HEK293T (cell line): ENCODE results near the gene LRRC28.

ENCODE experiments used
- ARNT ChIP-seq: fragments of 450-650 bp; IDR thresholded peaks from 2 replicates; pipeline ENCODE4 v1.6.1; 2017; ENCODE audit warnings: mild to moderate bottlenecking
- BHLHE40 ChIP-seq: fragments of 450-650 bp; IDR thresholded peaks from 2 replicates; pipeline ENCODE4 v1.6.1; 2016; ENCODE audit warnings: mild to moderate bottlenecking, moderate library complexity, borderline replicate concordance
- FOXA1 ChIP-seq: fragments of 450-650 bp; IDR thresholded peaks from 2 replicates; pipeline ENCODE4 v1.6.1; 2016; ENCODE audit warnings: mild to moderate bottlenecking
- HDGF ChIP-seq: fragments of 450-650 bp; IDR thresholded peaks from 2 replicates; pipeline ENCODE4 v1.6.1; 2017; ENCODE audit warnings: antibody characterized with exemption, borderline replicate concordance
- LEF1 ChIP-seq: fragments of 450-650 bp; IDR thresholded peaks from 2 replicates; pipeline ENCODE4 v1.6.1; 2017; ENCODE audit warnings: mild to moderate bottlenecking, borderline replicate concordance
- SP1 ChIP-seq: fragments of 450-650 bp; IDR thresholded peaks from 2 replicates; pipeline ENCODE4 v1.6.1; 2017
- ZNF384 ChIP-seq: fragments of 450-650 bp; IDR thresholded peaks from 2 replicates; pipeline ENCODE4 v1.6.1; 2016

- no peak for TF ChIP-seq LEF1
- TF ChIP-seq ARNT = no peak
- TF ChIP-seq HDGF = no peak
- TF ChIP-seq BHLHE40 = no peak
- no peak for TF ChIP-seq SP1
- no peak for TF ChIP-seq FOXA1
- no peak for TF ChIP-seq ZNF384
Measured at GRCh38 chr15:99440029-99440428, 188.7 kb downstream of the LRRC28 start.
